K562 treated with DMSO at 1 percent for 4 hours (cell line): Measurements from ENCODE around the gene UBE2F. TPM values are rescaled to one million over a fixed set of nuclear protein-coding genes. Genes with fewer than 3 reads are reported as not detected.

ENCODE experiments used
- total RNA-seq: library from RNA; unstranded; fragments of 300-600 nt; gene quantifications from 2 replicates; pipeline ENCODE4 v1.2.3, GENCODE V29; 2022; ENCODE audit not compliant: insufficient read depth

Gene UBE2F, protein sequence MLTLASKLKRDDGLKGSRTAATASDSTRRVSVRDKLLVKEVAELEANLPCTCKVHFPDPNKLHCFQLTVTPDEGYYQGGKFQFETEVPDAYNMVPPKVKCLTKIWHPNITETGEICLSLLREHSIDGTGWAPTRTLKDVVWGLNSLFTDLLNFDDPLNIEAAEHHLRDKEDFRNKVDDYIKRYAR
- total RNA-seq = 36.6 and 49.5 TPM in 2 replicates

GRCh38 chr2:237966565-237967462 is at the start of gene UBE2F:
Gene UBE2F, plus strand, starts transcription at chr2:237967014. Its CDS starts 6,094 bp downstream, at chr2:237973108.

GRCh38 chr2:238060542-238061314 is 93.9 kb downstream of the UBE2F start, which contains the start of gene SCLY:
Gene SCLY, plus strand, starts transcription at chr2:238061001. Its CDS starts 54 bp downstream, at chr2:238061055.

Other genes starting within 250 kb of the UBE2F start
- gene RBM44, start 168.2 kb upstream of the UBE2F start, total RNA-seq = 0.30 TPM in 1 of 2 replicates, not detected in the other
- not detected in 2 replicates for gene RAMP1, start 107.4 kb upstream of the UBE2F start, total RNA-seq
- gene SCLY, start 94.0 kb downstream of the UBE2F start, total RNA-seq = 15.7 and 18.7 TPM in 2 replicates
- 0.22 TPM in 1 of 2 replicates, not detected in the other for gene ESPNL, start 133.3 kb downstream of the UBE2F start, total RNA-seq
- gene KLHL30, start 171.7 kb downstream of the UBE2F start, total RNA-seq = not detected in 2 replicates
- gene ERFE, start 192.0 kb downstream of the UBE2F start, total RNA-seq = 27.2 and 35.1 TPM in 2 replicates
- gene ILKAP, start 236.7 kb downstream of the UBE2F start, total RNA-seq = 27.4 and 27.6 TPM in 2 replicates